Measurements from ENCODE around the gene VGLL4. TPM values are rescaled to one million over a fixed set of nuclear protein-coding genes. Genes with fewer than 3 reads are reported as not detected.

VGLL4 gene
- polyA plus RNA-seq, 1 donor from 2014 or later, result 113 TPM

DNA sequence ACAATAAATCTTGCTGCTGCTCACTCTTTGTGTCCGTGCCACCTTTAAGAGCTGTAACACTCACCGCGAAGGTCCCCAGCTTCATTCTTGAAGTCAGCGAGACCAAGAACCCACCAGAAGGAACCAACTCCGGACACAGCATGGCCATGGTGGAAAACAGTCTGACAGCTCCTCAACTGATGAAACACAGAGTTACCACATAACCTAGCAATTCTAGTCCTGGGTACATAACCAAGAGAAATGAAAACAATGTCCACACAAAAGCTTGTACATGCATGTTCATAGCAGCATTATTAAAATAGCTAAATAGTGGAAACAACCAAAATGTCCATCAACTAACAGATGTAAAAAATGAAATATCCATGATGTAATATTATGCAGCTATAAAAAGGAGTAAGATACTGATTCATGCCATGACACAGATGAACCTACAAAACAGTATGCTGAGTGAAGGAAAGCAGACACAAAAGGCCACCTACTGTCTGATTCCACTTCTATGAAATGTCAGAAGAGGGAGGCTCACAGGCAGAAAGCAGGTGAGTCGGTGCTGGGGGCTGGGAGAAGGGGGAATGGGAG is 36.8 kb downstream of the VGLL4 start:
- no peaks in the 10 kb centered on the region for H3K27me3 ChIP-seq (ENCODE audit: insufficient read depth, low read depth, low read length)
- H4K20me1 ChIP-seq (ENCODE audit: insufficient read depth), result no peaks in the 10 kb centered on the region
- TF ChIP-seq TAF1 (IDR thresholded peaks at IDR 0.05; ENCODE audit: low read depth) (no peak), SMC3 (conservative IDR thresholded peaks at IDR 0.05; ENCODE audit: poor library complexity) (no peak)
- TF ChIP-seq, protein P1, sequence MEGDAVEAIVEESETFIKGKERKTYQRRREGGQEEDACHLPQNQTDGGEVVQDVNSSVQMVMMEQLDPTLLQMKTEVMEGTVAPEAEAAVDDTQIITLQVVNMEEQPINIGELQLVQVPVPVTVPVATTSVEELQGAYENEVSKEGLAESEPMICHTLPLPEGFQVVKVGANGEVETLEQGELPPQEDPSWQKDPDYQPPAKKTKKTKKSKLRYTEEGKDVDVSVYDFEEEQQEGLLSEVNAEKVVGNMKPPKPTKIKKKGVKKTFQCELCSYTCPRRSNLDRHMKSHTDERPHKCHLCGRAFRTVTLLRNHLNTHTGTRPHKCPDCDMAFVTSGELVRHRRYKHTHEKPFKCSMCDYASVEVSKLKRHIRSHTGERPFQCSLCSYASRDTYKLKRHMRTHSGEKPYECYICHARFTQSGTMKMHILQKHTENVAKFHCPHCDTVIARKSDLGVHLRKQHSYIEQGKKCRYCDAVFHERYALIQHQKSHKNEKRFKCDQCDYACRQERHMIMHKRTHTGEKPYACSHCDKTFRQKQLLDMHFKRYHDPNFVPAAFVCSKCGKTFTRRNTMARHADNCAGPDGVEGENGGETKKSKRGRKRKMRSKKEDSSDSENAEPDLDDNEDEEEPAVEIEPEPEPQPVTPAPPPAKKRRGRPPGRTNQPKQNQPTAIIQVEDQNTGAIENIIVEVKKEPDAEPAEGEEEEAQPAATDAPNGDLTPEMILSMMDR (IDR thresholded peaks at IDR 0.05; ENCODE audit: poor library complexity, severe bottlenecking), result no peak
- no peak overlapping the region for H3K4me3 ChIP-seq (ENCODE audit: low read length)
- no peaks in the 10 kb centered on the region for H3F3A ChIP-seq (ENCODE audit: insufficient read depth, low read length, poor library complexity, severe bottlenecking)
- H3K27ac ChIP-seq (ENCODE audit: low read length), result no peak overlapping the region
- peaks cover 60% of the 10 kb centered on the region for H3K79me2 ChIP-seq (replicated peaks; ENCODE audit: insufficient read depth, low read length)
- H3K9me3 ChIP-seq (ENCODE audit: low read length), result no peaks in the 10 kb centered on the region
- no peaks in the 10 kb centered on the region for H3K36me3 ChIP-seq (ENCODE audit: insufficient read depth, low read length)
- no peak overlapping the region for H3K4me2 ChIP-seq (ENCODE audit: low read length)
- H2AFZ ChIP-seq (ENCODE audit: low read depth, low read length), result no peak overlapping the region
- no peak overlapping the region for H3K9ac ChIP-seq (ENCODE audit: low read length)
- H3K9me2 ChIP-seq (ENCODE audit: insufficient read depth, low read length), result no peaks in the 10 kb centered on the region

DNA sequence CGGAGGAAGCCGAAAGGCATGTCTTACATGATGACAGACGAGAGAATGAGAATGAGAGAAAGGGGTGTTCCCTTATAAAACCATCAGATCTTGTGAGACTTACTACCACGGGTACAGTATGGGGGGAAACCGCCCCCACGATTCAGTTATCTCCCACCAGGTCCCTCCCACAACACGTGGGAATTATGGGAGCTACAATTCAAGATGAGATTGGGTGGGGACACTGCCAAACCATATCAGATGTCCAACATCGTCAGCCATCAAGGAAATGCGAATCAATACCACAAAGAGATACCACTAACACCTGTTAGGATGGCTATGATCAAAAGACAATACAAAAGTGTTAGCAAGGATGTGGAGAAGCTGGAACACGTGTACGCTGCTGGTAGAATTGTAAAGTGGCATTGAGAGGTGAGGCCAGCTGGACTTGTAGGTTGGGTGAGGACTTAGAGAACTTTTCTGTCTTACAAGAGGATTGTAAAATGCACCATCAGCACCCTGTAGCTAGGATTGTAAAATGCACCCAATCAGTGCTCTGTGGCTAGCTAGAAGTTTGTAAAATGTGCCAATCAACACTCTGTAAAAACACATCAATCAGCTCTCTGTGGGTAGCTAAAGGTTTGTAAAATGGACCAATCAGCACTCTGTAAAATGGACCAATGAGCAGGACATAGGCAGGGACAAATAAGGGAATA is 37.5 kb downstream of the VGLL4 start:
- H3F3A ChIP-seq (ENCODE audit: insufficient read depth, low read length, poor library complexity, severe bottlenecking), result no peaks in the 10 kb centered on the region
- no peak overlapping the region for H2AFZ ChIP-seq (ENCODE audit: low read depth, low read length)
- no peaks in the 10 kb centered on the region for H3K9me3 ChIP-seq (ENCODE audit: low read length)
- H3K4me2 ChIP-seq (ENCODE audit: low read length), result no peak overlapping the region
- H3K79me2 ChIP-seq (replicated peaks; ENCODE audit: insufficient read depth, low read length), result peaks cover 53% of the 10 kb centered on the region
- no peak overlapping the region for H3K4me3 ChIP-seq (ENCODE audit: low read length)
- H3K9ac ChIP-seq (ENCODE audit: low read length), result no peak overlapping the region
- no peaks in the 10 kb centered on the region for H3K9me2 ChIP-seq (ENCODE audit: insufficient read depth, low read length)
- H3K36me3 ChIP-seq (ENCODE audit: insufficient read depth, low read length), result no peaks in the 10 kb centered on the region
- no peaks in the 10 kb centered on the region for H4K20me1 ChIP-seq (ENCODE audit: insufficient read depth)
- no peak overlapping the region for H3K27ac ChIP-seq (ENCODE audit: low read length)
- TF ChIP-seq EZH2 (IDR thresholded peaks at IDR 0.05; ENCODE audit: borderline replicate concordance, insufficient read depth, low read length, poor library complexity, severe bottlenecking) (no peak), POLR2AphosphoS5 (IDR thresholded peaks at IDR 0.05) (no peak), TAF1 (IDR thresholded peaks at IDR 0.05; ENCODE audit: low read depth) (no peak), RAD21 (conservative IDR thresholded peaks at IDR 0.05) (no peak), SMC3 (conservative IDR thresholded peaks at IDR 0.05; ENCODE audit: poor library complexity) (no peak), EP300 (conservative IDR thresholded peaks at IDR 0.05; ENCODE audit: poor library complexity, severe bottlenecking) (no peak), MXI1 (conservative IDR thresholded peaks at IDR 0.05; ENCODE audit: poor library complexity, severe bottlenecking) (no peak)
- TF ChIP-seq, protein P1 (IDR thresholded peaks at IDR 0.05; ENCODE audit: poor library complexity, severe bottlenecking), result no peak
- TF ChIP-seq, protein P2, sequence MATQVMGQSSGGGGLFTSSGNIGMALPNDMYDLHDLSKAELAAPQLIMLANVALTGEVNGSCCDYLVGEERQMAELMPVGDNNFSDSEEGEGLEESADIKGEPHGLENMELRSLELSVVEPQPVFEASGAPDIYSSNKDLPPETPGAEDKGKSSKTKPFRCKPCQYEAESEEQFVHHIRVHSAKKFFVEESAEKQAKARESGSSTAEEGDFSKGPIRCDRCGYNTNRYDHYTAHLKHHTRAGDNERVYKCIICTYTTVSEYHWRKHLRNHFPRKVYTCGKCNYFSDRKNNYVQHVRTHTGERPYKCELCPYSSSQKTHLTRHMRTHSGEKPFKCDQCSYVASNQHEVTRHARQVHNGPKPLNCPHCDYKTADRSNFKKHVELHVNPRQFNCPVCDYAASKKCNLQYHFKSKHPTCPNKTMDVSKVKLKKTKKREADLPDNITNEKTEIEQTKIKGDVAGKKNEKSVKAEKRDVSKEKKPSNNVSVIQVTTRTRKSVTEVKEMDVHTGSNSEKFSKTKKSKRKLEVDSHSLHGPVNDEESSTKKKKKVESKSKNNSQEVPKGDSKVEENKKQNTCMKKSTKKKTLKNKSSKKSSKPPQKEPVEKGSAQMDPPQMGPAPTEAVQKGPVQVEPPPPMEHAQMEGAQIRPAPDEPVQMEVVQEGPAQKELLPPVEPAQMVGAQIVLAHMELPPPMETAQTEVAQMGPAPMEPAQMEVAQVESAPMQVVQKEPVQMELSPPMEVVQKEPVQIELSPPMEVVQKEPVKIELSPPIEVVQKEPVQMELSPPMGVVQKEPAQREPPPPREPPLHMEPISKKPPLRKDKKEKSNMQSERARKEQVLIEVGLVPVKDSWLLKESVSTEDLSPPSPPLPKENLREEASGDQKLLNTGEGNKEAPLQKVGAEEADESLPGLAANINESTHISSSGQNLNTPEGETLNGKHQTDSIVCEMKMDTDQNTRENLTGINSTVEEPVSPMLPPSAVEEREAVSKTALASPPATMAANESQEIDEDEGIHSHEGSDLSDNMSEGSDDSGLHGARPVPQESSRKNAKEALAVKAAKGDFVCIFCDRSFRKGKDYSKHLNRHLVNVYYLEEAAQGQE (IDR thresholded peaks at IDR 0.05; ENCODE audit: borderline replicate concordance), result no peak
- no peaks in the 10 kb centered on the region for H3K27me3 ChIP-seq (ENCODE audit: insufficient read depth, low read depth, low read length)
